CD4-positive, alpha-beta T cell treated with Interferon gamma for 1 hour (primary cell): ENCODE measurements around the gene LRATD1.

Experiments
- DNase-seq: peaks from one replicate; pipeline ENCODE4 v3.0.0-alpha.2; 2020

Gene LRATD1

GRCh38 chr2:14633461-14634181 is 1.1 kb downstream of the LRATD1 start:
- DNase-seq: no peak

- no peak for DNase-seq
Measured at GRCh38 chr2:14634182-14634488, 1.6 kb downstream of the LRATD1 start.

- no peak for DNase-seq
Measured at GRCh38 chr2:14634489-14635390, 2.2 kb downstream of the LRATD1 start.

- DNase-seq: no peak
Measured at GRCh38 chr2:14635391-14635871, 2.9 kb downstream of the LRATD1 start.

- DNase-seq: no peak
Measured at GRCh38 chr2:14638488-14638887, 6.0 kb downstream of the LRATD1 start.

GRCh38 chr2:14641116-14641515 is 8.6 kb downstream of the LRATD1 start:
- DNase-seq: no peak

GRCh38 chr2:14642499-14642898 is 10.0 kb downstream of the LRATD1 start:
- DNase-seq: no peak

GRCh38 chr2:14647714-14648113 is 15.2 kb downstream of the LRATD1 start:
- DNase-seq: no peak

- DNase-seq: no peak
Measured at GRCh38 chr2:14650066-14650465, 17.5 kb downstream of the LRATD1 start.

GRCh38 chr2:14654835-14655282 is 22.3 kb downstream of the LRATD1 start:
- no peak for DNase-seq

GRCh38 chr2:14656146-14656545 is 23.6 kb downstream of the LRATD1 start:
- DNase-seq: no peak

- no peak for DNase-seq
Measured at GRCh38 chr2:14661163-14661562, 28.6 kb downstream of the LRATD1 start.

- DNase-seq: no peak
Measured at GRCh38 chr2:14673351-14673875, 40.9 kb downstream of the LRATD1 start.

- no peak for DNase-seq
Measured at GRCh38 chr2:14675489-14675888, 43.0 kb downstream of the LRATD1 start.

- no peak for DNase-seq
Measured at GRCh38 chr2:14676371-14676770, 43.9 kb downstream of the LRATD1 start.

- DNase-seq: no peak
Measured at GRCh38 chr2:14677039-14677438, 44.5 kb downstream of the LRATD1 start.

GRCh38 chr2:14678761-14679160 is 46.2 kb downstream of the LRATD1 start:
- no peak for DNase-seq

- no peak for DNase-seq
Measured at GRCh38 chr2:14681608-14682007, 49.1 kb downstream of the LRATD1 start.
